GM18498 (cell line): ENCODE data around the gene MRPL43.
"Not testable (repeated sequence)": the region's sequence is repeated elsewhere in the genome, so short reads cannot be mapped to it uniquely, and the experiment has no call there.

Source experiments
- ATAC-seq: cut with Tn5 transposase; IDR thresholded peaks from one replicate; pipeline ENCODE4 v1.9.1; 2021; ENCODE audit warnings: mild to moderate bottlenecking, moderate library complexity; ENCODE audit not compliant: unreplicated experiment

MRPL43 gene

DNA sequence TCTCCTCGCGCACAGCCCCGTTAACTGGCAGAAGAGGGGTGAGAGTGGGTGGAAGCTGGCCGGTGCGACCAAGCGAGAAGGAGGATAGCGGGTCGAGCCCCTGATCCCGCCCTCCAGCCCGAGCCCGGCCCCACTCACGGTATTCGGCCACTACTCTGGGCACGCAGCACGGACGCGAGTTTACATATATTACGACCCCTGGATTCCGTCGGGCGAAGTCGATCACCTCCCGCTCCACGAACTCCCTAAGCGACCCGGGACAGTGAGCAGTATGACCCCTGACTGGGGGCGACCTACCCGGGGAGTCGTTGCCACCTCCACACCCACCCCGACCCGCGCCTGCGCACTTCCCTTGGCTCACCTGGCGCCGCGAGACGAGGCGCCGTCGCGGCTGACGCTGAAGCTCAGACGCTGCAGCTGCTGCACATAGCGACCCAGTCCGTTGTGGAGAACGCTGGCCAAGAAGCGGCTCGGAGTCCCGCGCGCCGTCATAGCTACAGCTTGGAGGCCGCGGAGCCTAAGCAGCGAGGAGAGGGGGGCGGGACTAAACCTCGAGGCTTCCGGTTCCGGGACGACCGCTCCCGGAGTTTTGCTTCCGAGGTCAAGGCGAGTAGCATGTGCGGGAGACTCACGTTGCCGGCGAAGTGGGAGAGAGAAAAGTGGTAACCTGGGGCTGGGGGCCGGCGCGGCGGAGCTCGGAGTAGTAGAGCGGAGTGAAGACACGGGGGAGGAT lies at the start of gene MRPL43, which contains the start of gene TWNK:
MRPL43 (minus strand) TSS at position 546 of the 733 bp plus-strand sequence; CDS start at position 492, 54 bp downstream.
TWNK (plus strand) TSS at position 592 of the 733 bp plus-strand sequence. CDS start 668 bp downstream, outside the sequence.
- peak; percentile 87 for ATAC-seq

DNA sequence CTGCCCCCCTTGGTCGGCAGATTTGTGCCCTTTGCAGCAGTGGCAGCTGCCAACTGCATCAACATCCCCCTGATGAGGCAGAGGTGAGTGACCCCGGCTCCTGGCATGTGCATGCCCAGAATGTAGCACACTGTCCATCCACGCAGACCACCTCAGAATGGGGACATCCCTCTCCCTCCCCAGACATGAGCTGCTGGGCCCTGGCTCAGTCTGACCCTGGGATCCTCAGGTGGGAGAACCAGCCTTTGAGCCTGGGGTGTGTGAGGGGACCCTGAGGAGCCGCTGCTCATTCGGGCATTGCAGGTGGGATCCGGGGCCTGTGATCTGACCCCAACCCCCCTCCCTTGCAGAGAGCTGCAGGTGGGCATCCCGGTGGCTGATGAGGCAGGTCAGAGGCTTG lies 49.4 kb upstream of the MRPL43 start:
- no peak for ATAC-seq

DNA sequence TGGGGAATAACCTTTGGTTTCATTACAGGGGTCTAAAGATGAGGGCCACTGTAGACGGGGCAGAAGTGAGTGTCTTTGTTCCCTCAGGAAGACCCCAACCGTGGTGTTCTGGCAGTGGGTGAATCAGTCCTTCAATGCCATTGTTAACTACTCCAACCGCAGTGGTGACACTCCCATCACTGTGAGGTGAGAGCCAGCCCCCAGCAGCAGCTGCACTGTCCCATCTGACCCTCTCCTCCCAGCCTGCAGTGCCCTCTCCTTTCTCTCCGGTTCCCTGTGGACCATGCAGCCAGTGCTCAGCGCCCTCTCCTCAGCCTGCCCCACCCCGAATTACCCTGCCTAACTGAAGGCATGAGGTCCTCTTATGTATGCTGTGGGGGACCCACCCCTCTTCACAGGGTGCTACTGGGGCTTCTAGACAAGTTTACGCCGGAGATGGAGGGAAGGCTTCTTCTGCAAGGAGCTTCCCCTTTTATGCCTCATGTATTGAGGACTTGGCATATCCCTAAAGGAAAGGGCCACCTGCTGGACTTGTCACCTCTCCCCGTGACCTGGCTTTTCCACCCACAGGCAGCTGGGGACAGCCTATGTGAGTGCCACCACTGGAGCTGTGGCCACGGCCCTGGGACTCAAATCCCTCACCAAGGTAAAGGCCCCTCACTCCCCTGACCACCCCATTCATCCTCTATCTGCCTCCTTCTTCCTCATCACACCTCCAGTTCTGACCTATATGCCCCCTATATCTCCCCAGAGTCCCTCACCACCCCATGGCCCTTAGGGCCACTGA lies 48.8 kb upstream of the MRPL43 start:
- no peak for ATAC-seq

DNA sequence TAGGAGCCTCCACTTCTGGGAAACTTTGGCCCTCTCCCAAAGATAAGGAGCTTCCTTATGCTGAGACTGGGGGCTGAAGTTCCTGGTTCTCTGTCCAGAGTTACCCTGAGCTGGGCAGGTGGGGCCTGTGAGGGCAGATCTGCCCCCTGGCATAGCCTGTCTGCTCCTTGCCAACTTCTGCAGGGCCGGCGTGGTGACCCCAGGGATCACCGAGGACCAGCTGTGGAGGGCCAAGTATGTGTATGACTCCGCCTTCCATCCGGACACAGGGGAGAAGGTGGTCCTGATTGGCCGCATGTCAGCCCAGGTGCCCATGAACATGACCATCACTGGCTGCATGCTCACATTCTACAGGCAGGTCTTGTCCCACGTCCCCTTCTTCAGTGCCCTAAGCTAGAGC lies 48.0 kb upstream of the MRPL43 start:
- ATAC-seq = no peak

DNA sequence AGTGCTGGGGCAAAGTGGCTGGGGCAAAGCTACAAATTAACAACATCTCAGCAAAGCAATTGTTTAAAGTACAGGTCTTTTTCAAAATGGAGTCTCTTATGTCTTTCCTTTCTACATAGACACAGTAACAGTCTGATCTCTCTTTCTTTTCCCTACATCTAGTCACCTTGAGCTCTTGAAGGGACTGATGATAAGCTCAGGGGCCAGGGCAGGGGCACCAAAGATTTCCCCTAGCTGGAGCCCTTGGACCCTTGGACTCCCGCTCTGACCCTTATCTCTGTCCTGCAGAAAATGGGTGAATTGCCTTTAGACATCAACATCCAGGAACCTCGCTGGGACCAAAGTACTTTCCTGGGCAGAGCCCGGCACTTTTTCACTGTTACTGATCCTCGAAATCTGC lies 47.1 kb upstream of the MRPL43 start:
- ATAC-seq = not testable (repeated sequence)

DNA sequence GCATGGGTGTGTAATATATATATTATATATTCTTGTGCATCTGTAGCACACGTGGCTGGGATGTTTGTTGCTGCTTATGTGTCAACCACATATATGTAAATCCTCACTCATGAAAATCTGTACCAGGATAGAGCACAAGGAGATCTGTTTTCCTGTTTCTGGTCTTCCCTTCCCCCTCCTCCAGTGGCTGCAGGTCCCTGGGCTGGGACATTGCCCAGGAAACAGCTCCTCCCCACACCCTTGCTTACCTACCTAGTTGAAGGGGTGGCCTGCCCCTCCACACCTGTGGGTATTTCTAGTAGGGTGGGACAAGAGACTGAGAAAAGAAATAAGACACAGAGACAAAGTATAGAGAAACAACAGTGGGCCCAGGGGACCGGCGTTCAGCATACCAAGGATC lies 46.0 kb upstream of the MRPL43 start:
- no peak for ATAC-seq

DNA sequence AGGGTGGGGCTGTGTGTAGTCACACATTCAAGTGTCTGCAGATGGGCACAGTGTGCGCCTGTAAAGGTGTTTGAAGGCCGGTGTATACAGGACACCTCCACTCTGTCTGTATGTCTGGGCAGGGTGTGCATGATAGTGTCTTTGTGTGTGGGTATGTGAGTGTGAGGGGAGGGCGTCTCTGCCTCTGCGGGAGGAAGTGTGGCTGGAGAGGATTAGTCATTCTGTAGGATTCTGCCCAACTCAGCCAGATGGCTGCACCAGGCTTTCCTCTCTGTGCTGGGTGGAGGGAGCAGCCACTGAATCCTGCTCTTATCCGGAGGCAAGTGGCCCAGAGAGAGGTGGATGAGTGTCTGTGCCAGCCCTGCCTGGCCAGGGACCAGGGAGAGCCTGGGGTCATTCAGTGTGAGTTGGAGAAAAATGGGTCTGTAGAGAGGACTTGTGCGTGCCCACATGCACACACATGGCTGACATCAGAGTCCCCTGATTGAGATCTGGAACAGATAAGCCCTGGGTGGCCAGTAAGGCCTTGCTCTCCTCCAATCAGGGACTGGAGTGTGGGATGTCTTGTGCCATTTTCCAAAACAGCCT lies 45.4 kb upstream of the MRPL43 start:
- no peak for ATAC-seq

DNA sequence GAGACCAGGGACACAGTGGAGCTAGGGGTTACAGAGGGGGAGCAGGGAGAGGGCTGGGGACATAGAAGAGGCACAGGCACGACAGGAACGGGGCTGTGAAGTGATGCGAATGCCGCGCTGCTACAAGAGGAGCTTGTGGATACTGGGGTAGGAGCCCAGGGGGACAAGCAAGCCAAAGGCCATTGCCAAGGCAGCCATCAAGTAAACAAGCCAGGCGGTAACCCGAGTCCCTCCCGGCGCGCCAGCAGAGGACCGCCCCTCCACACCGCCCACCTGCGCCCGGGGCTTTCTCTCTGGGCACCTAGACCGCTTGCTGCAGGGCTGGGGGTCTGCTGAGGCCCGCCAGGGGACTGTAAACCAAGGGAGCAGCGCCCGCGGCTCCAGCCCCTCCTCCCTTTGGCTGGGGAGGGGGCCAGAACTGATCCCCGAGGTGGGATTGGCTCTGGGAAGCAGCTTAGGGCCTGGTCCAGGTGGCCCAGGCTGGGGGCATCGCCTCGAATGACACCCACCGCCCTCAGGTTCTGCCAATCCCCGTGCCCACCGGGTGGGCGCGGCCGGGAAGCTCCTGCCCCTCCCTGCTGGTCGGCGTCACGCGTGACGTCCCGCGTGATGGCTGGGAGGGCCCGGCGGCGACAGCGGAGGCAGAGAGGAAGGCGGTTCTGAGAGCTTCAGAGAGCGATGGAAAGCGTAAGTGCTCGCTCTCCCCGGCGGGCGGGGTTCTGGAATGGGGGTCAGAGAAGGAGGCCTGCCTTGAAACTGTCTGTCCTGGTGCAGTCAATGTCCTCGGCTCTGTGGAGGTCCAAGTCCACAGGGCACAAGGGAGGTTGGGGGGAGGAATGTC lies 44.7 kb upstream of the MRPL43 start:
- no peak for ATAC-seq

DNA sequence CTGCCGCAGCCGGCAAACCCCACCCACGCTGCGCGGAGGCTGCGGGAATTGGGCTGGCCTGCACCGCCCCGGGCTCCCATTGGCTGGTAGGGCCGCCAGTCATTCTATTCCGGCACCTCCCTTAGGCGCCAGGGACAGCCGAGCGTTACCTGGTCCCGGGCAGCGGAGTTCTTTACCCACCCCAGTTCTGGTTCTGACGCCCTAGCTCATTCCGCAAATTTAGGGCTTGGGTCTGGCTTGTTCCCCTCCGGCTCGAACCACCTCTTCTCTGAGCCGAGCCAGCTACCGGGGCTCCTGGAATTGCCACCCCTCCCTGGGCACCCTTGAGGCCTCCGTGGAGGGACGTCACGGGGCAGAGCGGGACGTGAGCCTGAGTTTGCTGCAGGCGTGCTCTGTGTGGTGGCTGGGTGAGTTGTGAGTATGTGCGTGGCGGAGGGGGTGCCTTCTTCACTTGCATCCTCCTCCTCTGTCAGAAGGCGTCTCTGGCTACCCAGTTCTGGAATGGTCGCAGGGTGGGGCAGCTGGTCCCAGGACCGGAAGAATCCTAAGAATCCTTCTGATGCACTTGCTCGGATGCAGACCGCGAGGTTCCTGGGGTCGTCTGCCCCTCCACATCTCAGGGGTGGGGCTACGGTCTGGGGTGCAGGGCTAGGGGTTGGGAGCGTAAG lies 44.0 kb upstream of the MRPL43 start, which contains the start of the genes PDZD7 and SFXN3:
PDZD7 (minus strand) TSS at position 2 of the 668 bp plus-strand sequence. CDS start 910 bp downstream, outside the sequence.
SFXN3 (plus strand) TSS at position 107 of the 668 bp plus-strand sequence. CDS start 3,461 bp downstream, outside the sequence.
- ATAC-seq = peak; percentile 94

DNA sequence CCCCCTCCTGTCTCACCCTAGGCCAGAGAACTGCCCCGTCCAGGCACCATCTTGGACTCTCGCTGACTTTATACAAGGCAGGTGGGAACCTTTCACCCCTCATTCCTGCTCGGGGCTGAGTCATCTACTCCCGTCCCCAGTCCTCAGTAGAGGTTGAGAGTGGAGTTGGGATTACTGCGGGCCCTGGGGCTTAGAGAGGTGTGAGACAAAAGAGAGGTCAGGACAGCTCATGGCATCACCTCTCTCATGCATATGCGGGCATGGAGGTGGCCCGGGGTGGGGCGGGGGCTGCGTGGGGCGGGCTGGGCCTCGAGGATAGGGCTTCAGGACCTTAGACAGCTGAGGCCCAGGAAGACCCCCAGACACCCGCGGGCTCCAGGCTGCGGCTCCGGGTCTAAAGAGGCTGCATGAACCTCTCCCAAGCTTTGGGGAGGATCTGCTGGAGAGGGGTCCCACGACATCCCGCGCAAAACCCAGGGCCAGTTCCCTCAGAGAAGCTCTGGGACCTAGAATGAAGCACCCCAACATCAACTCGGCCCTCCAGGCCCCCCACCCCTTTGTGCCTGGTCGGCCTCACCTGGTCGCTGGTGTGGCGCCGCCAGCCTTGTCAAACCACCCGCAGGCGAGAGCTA lies 43.3 kb upstream of the MRPL43 start:
- no peak for ATAC-seq

DNA sequence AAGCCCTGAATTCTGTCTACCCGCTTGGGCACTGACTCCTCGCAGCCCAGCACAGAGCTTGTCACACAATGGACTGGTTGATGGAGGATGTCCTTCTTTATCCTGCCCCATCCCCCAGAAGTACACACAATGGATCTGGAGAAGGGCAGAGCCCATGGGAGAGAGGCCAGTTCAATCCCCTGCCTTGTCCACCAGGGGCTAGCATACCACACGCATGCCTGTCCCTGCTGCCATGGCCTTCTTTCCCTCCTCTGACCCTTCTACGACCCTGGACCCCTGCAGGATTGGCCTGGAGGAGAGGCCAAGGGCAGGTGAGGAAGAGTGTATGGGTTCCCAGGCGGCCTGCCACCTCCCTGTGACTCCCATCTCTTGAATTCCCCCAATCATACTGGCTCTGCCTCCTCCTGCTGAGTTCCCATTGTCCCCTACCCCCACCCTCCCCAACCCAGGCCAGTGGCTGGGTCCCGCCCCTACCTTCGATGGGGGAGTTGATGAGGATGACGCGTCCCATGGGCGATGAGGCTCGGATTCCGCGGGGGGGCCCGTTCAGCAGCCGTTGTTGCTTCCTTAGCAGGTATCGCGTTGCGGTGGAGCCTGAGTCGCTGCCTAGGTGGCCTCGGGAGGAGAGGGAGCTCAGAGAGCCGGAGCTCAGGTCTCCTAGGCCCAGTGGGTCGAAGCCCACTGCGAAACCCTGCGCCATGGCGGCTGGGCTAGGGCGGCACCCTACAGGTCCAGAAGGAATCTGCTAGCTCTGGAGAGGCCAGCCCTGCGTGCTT lies 42.4 kb upstream of the MRPL43 start:
- ATAC-seq = no peak

DNA sequence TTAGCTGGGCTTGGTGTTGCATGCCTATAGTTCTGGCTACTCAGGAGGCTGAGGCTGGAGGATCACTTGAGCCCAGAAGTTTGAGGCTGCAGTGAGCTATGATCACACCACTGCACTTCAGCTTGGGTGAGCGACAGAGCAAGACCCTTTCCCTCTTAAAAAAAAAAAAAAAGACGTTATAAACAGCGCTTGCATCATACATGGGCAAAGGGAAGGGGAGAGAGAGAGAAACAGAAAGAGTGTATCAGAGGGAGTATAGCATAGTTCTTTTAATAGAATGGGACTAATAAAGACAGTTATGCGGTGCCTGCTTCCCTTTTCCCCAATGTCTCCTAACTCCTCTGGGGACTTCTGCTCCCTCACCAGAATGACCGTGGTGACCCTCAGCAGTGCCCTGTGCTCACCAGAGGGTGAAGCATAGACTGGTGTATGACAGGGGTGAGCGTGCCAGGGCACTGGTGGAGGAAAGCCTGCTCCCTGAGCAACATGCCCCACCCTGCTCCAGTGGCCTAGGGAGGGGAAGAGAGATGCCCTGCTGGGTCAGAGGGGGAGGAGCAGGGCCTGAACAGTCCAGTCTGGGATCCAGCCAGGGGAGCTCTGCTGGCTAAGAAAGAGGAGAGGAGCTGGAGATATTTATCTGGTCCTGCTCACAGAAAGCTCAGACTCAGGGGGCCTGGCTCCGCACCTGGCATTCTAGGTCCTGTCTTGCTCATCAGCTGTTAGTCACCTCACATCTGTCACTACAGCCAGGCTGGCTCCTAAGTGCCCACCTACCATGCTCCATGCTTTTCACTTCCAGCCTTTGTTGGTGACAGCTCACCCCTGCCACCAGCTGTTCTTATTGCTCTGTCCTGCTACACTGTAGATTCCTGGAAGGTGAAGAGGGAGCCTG lies 41.4 kb upstream of the MRPL43 start:
- ATAC-seq = no peak

DNA sequence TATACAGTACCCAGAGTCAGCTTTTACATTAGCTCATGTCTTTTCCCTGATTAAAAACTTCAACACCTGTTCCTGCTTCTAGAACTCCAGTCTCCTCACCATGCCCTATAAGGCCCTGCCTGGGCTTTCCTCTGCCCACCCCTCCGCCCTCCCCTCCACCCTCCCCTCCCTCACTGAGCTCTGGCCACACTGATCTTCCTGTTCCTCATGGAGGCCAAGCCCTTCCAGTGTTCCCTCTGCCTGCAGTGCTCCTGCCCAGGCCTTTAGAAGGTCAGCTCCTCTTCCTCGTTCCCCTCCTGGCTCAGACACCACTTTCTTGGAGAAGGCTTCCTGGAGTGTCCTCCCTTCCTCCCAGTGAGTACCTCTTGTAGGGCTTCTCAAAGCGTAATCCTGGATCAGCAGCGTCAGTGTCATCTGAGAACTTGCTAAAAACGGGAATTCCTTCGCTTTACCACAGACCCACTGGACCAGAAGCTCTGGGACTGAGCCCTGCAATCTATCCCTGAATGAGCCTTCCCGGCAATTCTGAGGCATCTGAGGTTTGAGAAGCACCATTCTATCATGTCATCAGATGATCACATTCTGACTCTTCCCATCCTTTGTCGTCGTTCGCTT lies 39.9 kb upstream of the MRPL43 start:
- no peak for ATAC-seq

DNA sequence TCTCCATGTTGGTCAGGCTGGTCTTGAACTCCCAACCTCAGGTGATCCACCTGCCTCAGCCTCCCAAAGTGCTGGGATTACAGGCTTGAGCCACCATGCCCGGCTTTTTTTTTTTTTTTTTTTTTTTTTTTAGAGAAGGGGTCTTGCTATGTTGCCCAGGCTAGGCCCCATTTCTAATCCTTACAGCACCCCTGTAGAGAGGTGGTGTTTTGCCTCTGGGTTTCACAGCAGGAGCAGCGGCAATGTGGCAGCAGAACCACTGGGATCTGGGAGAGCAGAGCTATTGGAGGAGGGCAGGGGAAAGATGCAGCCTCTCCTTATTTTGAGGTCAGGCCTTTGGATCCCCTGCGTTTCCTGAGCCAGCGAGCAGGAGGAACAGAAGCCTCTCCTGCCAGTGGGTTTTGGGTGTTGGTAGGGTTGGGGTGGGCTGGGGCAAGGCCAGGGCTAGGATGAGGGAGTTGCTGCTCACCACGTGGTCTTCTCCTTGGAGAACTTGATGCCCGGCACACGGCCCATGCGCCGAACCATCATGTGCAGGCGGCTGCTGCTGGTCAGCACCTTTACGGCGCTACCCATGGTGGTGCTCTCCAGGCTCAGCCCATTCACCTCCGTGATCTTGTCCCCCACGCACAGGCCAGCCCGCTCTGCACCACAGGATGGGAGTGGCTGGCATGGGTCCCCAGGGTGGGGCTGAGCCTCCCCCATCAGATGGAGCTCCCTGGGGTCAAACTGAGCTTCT lies 35.8 kb upstream of the MRPL43 start:
- no peak for ATAC-seq

DNA sequence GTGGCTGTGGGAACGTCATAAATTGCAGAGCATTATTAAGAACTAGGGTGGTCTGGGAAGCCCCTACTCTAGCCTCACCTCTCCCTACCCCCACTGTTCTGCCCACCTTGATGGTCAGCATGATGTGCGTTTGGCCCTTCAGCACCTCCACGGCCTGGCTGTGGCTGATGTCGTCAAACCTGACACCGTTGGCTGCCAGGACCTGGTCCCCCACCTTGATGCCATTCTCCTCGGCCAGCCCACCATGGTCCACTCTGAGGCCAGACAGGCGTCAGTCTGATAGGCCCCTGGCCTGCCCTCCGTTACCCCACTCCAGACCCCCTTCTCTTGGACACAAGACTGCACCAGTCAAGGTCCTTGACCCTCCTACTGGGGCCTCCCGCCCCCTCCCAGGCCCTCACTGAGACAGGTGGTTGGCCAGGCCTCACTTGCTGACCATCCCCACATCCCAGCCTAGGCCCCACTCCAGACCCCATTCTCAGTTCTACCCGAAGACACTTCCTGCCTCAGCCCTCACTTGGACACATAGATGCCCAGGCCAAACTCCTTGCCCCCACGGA lies 34.5 kb upstream of the MRPL43 start:
- ATAC-seq = no peak

DNA sequence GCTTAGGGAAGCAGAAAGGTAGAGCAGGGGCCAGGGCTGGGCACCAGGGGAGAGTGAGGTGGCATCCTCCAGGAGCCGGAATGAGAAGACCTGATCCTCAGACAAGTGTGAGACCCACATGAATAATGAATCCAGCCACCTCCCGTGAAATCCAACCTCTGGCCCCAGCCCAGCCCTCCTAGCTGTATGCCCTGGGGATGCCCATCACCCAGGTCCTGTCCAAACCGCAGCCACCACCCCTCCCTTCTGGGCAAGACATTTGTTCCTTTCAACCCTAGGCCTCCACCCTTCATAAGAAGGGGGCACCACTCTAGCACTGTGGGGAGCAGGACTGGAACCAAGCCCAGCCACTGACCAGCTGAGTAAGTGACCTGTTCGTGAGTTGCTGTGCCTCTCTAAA lies 33.9 kb upstream of the MRPL43 start:
- no peak for ATAC-seq
